Embryonic facial prominence (tissue), 1 donor: ENCODE measurements around the gene OSBPL3.

Experiments used
- DNase-seq: peaks from one replicate; pipeline ENCODE4 v3.0.0-alpha.2; 2016; ENCODE audit errors: extremely low spot score

The OSBPL3 gene

GRCh38 chr7:24862461-24862860, 117.5 kb downstream of the OSBPL3 start:
- no peak for DNase-seq

DNA sequence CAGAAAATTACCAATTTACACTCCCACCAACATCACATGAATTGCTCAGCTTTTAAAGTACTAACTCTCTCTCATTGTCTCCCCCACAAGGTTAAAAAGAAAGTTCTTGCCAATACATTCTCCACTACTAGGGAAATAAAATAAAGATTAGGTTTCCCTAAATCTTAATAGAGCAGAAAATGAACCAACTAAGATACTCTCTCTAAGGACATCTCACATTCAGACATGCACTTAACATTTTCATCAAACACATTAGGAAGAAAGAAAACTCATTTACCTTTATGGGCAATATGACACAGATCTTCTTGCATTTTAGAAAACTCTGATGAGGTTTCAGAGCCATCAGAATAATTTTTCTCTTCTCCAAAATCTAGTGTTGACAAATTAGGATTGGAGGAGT, 118.6 kb downstream of the OSBPL3 start:
- no peak for DNase-seq

GRCh38 chr7:24860611-24861010, 119.4 kb downstream of the OSBPL3 start:
- no peak for DNase-seq

DNA sequence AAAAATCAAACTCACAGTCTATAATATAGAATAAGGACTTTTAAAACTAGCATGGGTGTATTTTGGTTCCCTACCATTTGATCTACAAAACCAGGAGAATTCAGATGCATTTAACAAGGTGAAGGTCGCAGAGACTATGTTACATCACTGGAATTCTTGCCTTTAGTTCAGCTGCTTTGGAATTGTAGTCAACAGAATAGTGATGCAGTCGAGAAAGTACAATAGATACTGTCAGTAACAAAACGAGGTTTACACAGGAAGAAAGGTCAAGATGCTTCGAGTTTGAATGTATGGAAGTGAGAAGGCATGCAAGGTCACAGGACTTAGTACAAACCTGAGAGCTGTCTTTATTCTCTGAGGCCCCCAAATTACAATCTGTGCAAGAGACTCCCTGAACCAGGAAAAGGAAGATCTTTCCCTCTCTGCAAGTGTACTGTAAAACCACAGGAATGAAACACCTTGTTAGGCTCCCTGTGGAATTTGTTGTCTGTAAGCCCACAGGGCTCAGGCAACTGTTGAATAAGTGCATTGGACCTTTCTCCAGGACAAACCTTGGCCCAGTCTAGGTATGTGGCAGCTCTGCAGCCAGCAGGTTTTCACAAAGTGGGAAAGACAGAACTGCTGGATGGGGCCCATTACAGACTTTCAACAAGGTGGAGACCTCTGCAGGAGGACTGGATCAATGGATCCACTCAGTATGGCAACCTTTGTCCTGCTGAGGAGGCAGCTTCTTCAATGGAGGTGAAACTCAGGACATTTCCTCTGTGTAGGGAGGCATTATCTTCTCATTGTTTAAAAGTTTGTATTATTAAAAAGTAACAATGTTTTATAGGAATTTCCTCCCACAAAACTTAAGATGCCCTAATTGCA, 121.6 kb downstream of the OSBPL3 start:
- DNase-seq = no peak

GRCh38 chr7:24857623-24858022, 122.4 kb downstream of the OSBPL3 start:
- DNase-seq = no peak

DNA sequence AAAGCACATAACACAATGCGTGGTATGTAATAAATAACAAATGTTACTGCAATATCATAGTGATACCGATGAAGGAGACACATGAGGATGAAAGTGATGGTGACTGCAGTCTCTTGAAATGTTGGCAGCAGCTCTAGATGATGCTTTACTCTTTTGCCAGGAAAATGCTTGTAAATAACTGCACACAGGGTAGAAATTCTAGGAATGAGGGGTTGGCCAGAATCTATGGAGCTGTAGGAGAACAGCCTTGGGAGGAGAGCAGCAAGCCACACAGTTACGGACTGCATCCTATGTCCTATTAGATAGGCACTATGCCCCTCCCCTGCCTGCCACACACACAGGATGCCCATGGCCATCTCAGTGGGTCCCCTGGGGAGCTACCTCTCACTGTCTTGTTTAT, 125.1 kb downstream of the OSBPL3 start:
- DNase-seq = no peak

DNA sequence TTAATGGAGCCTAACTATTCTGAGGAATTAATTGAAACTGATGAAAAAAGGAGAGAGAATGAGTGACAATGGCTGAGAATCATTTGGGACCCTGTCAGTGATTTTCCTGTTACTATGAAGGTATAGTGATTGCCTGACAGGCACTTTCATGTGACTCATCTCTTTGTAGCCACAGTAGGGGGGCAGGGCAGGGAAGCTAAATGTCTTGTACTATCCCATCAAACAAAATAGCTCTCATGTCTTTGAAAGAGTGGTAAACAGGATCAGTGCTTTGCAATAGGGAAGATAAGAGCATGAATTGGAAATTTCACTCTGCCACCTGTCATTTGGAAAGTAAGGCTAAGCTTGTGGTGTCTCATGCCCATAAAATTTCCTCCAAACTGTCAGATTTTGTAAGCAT, 128.2 kb downstream of the OSBPL3 start:
- DNase-seq = no peak

DNA sequence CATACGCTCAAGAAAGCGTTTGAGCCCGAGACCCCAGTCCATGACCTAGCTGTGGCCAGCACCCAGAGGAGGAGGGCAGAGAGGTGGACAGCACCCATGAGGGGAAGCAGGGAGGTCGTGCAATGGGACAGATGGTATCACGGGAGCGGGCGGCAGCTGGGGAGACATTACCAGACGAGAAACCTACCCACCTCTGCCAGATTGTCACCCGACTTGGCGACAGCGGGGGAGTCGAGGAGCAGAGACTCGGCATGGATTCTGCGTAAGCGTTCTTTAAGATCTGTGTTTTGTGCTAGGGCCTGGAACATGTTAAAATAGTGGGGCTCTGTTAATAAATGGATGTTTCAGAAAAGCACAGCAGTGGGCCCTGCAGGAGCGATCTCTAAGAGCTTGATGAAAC, 131.1 kb downstream of the OSBPL3 start:
- no peak for DNase-seq

DNA sequence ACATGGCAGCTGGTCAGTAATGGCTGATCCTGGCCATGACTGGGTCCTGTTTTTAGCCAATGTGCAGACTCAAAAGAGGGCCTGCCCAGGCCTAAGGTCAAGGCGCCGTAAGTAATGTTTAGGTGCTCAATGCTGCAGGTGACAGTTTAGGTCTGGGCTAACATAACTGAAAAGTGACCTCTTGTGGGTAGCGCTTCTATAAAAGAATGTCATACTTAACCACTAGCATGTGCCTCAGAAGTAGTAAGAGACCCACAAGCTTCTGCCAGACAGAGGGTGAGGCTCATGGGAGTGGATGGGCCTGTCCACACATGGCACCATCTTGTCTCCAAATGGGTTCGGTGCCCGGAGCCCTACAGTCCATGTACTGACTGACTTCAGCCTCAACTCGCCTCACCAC, 132.2 kb downstream of the OSBPL3 start:
- no peak for DNase-seq

DNA sequence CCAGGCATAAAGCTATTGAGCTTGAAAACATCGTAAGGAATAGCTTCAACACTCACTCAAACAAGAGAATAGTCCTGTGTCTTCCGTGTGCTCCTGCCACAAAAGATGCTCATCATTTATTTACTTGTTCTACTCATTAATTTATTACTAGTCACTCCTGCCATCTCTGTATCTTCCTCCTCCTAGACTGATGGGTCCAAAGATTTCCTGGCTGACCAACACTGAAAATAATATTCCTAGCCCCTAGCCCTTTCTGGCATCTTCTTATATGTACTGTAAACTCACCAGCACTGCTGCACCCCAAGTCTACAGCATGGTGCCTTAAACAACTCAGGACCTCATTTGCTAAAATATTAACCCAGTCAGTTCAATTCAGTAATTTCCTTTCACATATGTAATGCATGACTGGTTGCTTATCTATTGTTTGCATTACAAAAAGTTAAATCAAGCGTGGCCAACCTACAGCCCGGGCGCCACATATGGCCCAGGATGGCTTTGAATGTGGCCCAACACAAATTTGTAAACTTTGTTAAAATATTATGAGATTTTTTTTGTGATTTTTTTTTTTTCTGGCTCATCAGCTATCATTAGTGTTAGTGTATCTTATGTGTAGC, 136.1 kb downstream of the OSBPL3 start:
- DNase-seq = no peak

DNA sequence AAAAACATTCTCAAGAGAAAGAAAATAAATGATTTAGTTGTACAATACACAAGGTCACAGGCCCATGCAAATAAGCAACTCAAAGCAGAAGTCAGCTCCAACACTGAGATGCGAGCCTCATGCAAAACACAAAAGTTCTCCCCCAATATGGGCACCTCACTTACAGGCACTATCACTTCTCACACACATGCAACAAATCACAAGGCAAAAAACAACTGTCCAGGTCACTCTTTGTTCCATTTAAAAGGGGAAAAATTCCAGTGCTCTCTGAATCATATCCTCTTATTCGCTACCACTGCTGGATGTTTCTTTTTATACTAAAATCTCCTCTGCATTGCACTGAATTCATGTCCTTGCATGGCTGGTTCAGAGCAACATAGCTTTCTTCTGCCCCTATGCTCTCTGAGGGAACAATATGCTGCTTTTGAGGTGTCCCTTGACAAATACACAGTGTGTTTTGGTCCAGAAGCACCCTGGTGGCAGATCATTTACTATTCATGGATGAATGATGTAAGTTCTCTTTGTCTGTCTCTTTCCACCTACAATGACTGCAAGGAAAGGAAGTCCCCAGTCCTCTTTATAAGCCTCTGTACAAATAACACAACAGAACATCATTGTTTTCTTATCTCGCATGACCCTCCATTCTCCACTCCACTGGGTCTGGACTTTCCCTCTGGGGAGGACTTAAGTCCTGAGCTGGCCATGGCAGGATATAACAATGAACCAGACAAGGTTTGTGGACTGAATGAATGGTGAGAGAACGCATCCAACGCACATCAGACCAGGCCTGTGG, 137.3 kb downstream of the OSBPL3 start:
- no peak for DNase-seq

DNA sequence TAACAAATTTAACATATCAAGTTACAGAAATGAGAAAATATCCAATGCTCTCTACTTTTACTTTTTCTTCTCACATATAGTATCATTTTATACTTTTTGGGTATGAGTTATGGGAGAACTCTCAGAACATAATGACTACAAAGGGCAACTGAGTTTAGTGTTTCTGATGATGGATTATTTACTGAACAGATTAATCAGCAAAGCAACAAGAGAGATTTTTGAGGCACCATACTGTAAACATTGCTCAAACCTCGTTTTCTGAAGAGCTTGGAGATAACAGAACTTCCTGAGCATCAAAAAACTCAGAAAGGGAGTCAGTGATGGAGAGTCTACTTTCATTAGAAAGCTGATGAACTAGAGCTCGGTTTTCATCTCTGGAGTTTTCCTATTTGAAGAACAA, 137.9 kb downstream of the OSBPL3 start:
- DNase-seq = no peak

DNA sequence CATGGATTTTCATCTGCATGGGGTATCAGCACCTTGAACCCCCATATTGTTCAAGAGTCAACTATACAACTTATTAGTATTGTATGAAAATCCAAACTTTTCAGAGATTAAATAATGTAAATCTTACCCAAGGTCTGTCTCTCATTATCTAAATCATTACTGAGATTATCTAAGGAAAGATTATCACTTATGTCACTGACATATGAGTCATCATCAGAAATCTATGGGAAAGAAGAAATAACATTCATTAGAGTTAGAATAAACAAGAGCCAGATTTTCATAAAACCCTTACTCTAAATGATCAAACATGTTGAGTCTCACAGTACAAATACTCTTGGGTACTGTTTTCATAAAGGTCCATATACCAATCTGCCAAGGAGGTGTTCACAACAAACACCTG, 139.4 kb downstream of the OSBPL3 start:
- DNase-seq = no peak

DNA sequence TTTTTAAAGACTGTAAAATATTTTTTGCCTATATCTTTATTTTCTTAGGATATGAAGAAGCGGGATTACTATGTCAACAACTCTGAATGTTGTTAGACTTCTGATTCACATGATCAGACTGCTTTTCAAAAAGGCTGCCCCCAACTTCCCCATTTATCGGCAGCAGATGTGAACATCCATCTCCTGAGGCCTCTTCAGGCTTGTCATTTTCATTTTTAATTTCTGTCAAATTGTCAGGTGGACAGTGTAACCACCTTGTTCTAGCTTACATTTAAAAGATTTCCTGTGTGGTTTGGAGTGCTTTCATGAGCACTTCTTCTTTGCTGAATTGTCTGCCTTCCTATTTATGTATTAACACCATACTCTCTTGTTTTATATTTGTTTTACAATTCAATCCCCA, 143.9 kb downstream of the OSBPL3 start:
- no peak for DNase-seq

DNA sequence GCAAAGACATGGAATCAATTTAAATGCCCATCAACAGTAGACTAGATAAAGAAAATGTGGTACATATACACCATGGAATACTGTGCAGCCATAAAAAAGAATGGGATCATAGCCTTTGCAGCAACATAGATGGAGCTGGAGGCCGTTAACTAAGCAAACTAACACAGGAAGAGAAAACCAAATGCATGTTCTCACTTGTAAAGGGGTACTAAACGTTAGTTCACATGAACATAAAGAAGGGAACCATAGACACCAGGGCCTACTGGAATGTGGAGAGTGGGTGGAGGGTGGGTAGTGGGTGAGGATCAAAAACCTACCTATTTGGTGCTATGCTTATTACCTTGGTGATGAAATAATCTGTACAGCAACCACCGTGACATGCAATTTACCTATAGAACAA, 144.3 kb downstream of the OSBPL3 start:
- DNase-seq = no peak

- DNase-seq = no peak
Observed at GRCh38 chr7:24834128-24834798, 145.7 kb downstream of the OSBPL3 start.

GRCh38 chr7:24833549-24833948, 146.4 kb downstream of the OSBPL3 start:
- no peak for DNase-seq

- no peak for DNase-seq
Observed at GRCh38 chr7:24831240-24831639, 148.7 kb downstream of the OSBPL3 start.

DNA sequence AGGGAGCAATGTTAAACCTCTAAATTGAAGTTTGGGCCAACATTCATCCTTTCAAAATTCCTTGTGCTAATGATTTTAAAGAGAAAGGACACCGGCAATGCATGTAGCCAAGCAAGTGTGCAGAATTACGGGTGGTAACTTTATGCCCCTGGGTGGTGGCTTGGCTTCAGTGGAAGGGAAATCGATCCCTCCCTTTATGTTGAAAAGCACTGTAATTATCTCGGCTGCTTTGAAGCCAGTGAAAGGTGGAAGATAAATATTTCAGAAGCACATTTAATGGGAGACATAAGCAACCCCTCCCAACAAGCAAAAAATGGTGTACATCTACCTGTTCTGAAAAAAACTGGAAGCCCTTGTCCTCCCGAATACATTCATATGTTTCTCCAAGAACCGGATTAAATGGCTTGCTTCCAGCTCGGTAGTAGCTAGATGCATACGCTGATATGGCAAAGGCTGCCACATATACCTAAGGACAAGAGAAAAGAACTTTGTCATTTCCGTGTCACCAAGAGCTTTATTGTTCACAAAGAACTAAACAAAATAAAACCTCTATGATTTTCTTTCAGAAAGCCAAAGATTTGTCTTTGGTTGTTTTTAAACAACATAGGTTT, 149.4 kb downstream of the OSBPL3 start:
- no peak for DNase-seq

DNA sequence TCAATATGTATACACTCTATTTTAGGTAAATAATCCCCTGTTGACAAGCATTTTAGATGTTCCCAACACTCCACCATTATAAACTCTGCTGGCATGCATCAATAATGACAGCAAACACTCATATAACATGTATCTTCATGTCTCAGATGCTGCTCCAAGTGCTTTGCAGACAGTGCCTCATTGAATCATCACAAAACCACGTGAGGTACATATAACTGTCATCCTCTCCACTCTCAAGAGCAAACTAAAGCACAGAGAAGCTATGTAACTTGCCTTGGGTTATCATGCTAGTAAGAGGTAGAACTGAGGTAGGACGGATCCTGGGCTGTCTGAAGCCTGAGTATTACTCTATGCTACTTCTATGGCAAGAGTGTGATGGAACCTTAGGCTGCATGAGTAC, 150.2 kb downstream of the OSBPL3 start:
- no peak for DNase-seq

DNA sequence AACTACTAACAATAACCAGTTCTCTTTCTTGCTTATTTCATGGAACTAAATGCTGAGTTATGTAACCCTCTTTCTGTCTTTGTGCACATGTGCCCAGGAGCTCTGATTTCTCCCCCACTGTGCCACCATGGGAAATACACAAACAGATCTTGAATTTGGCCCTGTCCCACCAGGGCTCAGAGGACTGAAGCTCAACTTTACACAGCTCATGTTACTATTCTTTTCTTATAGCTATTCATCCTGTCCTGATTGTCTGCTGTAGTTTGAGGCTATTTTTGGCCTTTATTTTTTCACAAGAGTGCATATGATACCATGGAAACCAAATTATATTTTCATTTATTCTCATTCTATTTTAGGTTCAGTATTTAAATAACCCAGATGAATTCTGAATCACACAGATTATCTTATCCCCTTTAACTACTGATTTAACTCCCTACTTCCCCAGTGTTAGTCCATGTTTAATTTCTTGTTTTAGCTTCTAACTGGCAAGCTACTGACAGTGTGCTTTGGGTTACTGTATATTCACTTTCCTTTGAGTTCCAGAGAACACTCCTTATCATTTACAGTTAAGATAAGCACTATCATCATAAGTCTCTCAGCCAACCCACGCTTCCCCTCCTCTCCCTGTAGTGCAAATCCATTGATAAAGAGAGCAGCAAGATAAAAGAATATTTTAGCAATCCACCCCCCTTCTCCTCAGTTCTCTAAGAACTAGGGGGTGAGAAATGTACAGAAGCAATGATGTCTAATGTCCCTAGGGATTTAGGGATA, 150.9 kb downstream of the OSBPL3 start:
- DNase-seq = no peak
